ENCODE measurements around the gene NOX5. TPM values are rescaled to one million over a fixed set of nuclear protein-coding genes. Genes with fewer than 3 reads are reported as not detected.
"Not testable (repeated sequence)": the region's sequence is repeated elsewhere in the genome, so short reads cannot be mapped to it uniquely, and the experiment has no call there.

NOX5 gene
- total and polyA plus RNA-seq, 2 donors (not counting 1 experiment from before 2014, with no cell fraction given): 0.01 to 0.05 TPM

DNA sequence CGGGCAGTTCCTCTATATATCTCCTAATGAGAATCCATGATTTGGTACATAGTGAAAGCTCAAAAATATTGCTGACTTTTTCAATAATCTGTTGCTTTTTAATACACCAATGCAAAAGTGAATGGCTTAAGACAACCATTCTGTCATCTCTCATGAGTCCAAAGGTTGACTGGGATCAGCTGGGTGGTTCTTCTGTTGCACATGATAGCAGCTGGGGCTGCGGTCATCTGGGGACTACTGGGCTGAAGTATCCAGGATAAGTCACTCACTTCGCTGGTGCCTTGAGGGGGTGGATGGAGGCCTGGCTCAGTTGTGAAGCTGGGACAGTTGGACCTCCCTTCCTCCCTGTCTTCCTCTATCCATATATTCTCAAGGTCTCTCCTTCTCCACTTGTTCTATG lies 53.7 kb downstream of the NOX5 start:
- no peak overlapping the region for H3K27ac ChIP-seq (ENCODE audit: low read length in 2 of 2)
- no CpG with 5 or more reads among the region's 3 CpGs for WGBS (ENCODE audit: insufficient coverage)
- Mint-ChIP-seq H3K27ac (no peak overlapping the region), H3K9me3 (ENCODE audit: insufficient read depth) (no peaks in the 10 kb centered on the region), H3K4me1 (no peaks in the 10 kb centered on the region), H3K27me3 (peaks cover 58% of the 10 kb centered on the region), H3K4me3 (no peak overlapping the region)
- H3K79me2 ChIP-seq (ENCODE audit: control insufficient read depth, insufficient read depth, low read length): no peaks in the 10 kb centered on the region
- no peaks in the 10 kb centered on the region for H4K20me1 ChIP-seq (ENCODE audit: control insufficient read depth, insufficient read depth, low read length, poor library complexity, severe bottlenecking)
- no peak overlapping the region for H3K9ac ChIP-seq (ENCODE audit: low read length)
- no peaks in the 10 kb centered on the region for H3K4me1 ChIP-seq (ENCODE audit: control insufficient read depth in 2 of 2, insufficient read depth in 2 of 2, low read length in 2 of 2)
- H3K36me3 ChIP-seq (replicated peaks in 1 of 2; ENCODE audit: control extremely low read depth in 1 of 2, control insufficient read depth in 1 of 2, extremely low read depth in 1 of 2, insufficient read depth in 2 of 2, low read length in 1 of 2): no peaks in the 10 kb centered on the region
- CTCF ChIA-PET: interaction anchor here (1.9 kb wide), 1 partner anchor 9 kb away, joined by 9 read pairs; no protein-coding TSS in a partner anchor
- H3K4me2 ChIP-seq (replicated peaks; ENCODE audit: low read depth, low read length, poor library complexity, severe bottlenecking): no peak overlapping the region
- no peak for ATAC-seq (ENCODE audit: low read depth)
- no peak overlapping the region for H3K4me3 ChIP-seq (ENCODE audit: control extremely low read depth in 1 of 5, extremely low read depth in 1 of 5, insufficient read depth in 1 of 5, low read depth in 2 of 5, low read length in 4 of 5)
- no peak for TF ChIP-seq EZH2 (IDR thresholded peaks at IDR 0.05; ENCODE audit: borderline replicate concordance, insufficient read depth, low read depth, low read length, poor library complexity, severe bottlenecking)
- TF ChIP-seq, protein P1, sequence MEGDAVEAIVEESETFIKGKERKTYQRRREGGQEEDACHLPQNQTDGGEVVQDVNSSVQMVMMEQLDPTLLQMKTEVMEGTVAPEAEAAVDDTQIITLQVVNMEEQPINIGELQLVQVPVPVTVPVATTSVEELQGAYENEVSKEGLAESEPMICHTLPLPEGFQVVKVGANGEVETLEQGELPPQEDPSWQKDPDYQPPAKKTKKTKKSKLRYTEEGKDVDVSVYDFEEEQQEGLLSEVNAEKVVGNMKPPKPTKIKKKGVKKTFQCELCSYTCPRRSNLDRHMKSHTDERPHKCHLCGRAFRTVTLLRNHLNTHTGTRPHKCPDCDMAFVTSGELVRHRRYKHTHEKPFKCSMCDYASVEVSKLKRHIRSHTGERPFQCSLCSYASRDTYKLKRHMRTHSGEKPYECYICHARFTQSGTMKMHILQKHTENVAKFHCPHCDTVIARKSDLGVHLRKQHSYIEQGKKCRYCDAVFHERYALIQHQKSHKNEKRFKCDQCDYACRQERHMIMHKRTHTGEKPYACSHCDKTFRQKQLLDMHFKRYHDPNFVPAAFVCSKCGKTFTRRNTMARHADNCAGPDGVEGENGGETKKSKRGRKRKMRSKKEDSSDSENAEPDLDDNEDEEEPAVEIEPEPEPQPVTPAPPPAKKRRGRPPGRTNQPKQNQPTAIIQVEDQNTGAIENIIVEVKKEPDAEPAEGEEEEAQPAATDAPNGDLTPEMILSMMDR (IDR thresholded peaks at IDR 0.05): no peak
- intact Hi-C loops (cut with micrococcal nuclease): no loop called here
- POLR2A ChIA-PET: no interaction called here
- H3K27me3 ChIP-seq (replicated peaks in 1 of 4; ENCODE audit: control extremely low read depth in 1 of 4, control insufficient read depth in 3 of 4, insufficient read depth in 4 of 4, low read length in 3 of 4): peaks cover 0 to 26% (median 4%) of the 10 kb centered on the region in 4 experiments
- H2AFZ ChIP-seq (ENCODE audit: insufficient read depth, low read depth, low read length, poor library complexity, severe bottlenecking): no peak overlapping the region
- H3K9me3 ChIP-seq (ENCODE audit: control extremely low read depth in 1 of 3, control insufficient read depth in 2 of 3, insufficient read depth in 1 of 3, low read length in 2 of 3): peaks cover 0 to 4% (median 1%) of the 10 kb centered on the region in 3 donors
- no peak for DNase-seq

DNA sequence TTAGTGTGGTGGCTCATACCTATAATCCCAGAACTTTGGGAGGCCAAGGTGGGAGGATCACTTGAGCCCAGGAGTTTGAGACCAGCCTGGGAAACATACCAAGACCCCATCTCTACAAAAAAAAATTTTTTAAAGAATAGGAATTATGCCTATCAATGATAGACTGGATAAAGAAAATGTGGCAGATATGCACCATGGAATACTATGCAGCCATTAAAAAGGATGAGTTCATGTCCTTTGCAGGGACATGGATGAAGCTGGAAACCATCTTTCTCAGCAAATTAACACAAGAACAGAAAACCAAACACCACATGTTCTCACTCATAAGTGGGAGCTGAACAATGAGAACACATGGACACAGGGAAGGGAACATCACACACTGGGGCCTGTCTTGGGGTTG lies 54.8 kb downstream of the NOX5 start:
- H3K4me1 ChIP-seq (ENCODE audit: control insufficient read depth in 2 of 2, insufficient read depth in 2 of 2, low read length in 2 of 2); CTCF ChIA-PET; H3K4me2 ChIP-seq (replicated peaks; ENCODE audit: low read depth, low read length, poor library complexity, severe bottlenecking); H3K4me1 Mint-ChIP-seq; H3K27ac ChIP-seq (ENCODE audit: low read length in 2 of 2); ATAC-seq (ENCODE audit: low read depth); H2AFZ ChIP-seq (ENCODE audit: insufficient read depth, low read depth, low read length, poor library complexity, severe bottlenecking); H3K9ac ChIP-seq (ENCODE audit: low read length); POLR2A ChIA-PET; H3K36me3 ChIP-seq (replicated peaks in 1 of 2; ENCODE audit: control extremely low read depth in 1 of 2, control insufficient read depth in 1 of 2, extremely low read depth in 1 of 2, insufficient read depth in 2 of 2, low read length in 1 of 2); H3K4me3 Mint-ChIP-seq; DNase-seq; H3K4me3 ChIP-seq (ENCODE audit: control extremely low read depth in 1 of 5, extremely low read depth in 1 of 5, insufficient read depth in 1 of 5, low read depth in 2 of 5, low read length in 4 of 5); H4K20me1 ChIP-seq (ENCODE audit: control insufficient read depth, insufficient read depth, low read length, poor library complexity, severe bottlenecking); H3K9me3 ChIP-seq (ENCODE audit: control extremely low read depth in 1 of 3, control insufficient read depth in 2 of 3, insufficient read depth in 1 of 3, low read length in 2 of 3); intact Hi-C loops (cut with micrococcal nuclease); H3K9me3 Mint-ChIP-seq (ENCODE audit: insufficient read depth); H3K79me2 ChIP-seq (ENCODE audit: control insufficient read depth, insufficient read depth, low read length); H3K27ac Mint-ChIP-seq: not testable (repeated sequence)
- peaks cover 63% of the 10 kb centered on the region for H3K27me3 Mint-ChIP-seq
- peaks cover 0 to 30% (median 7%) of the 10 kb centered on the region in 4 experiments for H3K27me3 ChIP-seq (replicated peaks in 1 of 4; ENCODE audit: control extremely low read depth in 1 of 4, control insufficient read depth in 3 of 4, insufficient read depth in 4 of 4, low read length in 3 of 4)
